ENCODE results near the gene ZNF184. TPM values are rescaled to one million over a fixed set of nuclear protein-coding genes. Genes with fewer than 3 reads are reported as not detected.

The ZNF184 gene
- total and polyA plus RNA-seq, 9 of the 15 experiments (the other 6 are each of a cell fraction or from before 2014, with no cell fraction given) = 7.6 to 22.2 (median 12.8) TPM

DNA sequence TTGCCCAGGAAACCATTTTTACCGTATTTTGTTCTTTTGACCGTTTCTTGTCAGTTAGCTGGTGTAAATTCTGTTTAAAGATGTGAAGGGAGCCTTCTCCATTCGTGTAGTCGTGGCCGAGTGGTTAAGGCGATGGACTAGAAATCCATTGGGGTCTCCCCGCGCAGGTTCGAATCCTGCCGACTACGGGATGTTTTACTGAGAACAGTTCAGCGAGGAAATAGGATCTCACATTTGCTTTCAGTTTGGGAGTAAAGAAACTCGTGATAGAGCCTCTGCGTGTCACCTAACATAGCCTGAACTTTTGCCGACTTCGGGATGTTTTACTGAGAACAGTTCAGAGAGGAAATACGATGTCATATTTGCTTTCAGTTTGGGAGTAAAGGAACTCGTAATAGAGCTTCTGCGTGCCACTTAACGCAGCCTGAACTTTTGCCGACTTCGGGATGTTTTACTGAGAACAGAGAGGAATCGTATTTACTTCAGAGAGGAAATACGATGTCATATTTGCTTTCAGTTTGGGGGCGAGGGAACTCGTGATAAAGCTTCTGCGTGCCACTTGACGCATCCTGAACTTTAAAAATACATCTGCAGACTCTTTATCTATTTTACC is 5.9 kb upstream of the ZNF184 start (continued):
- TF ChIP-seq NR2C2 (CRISPR knock-in tag; IDR thresholded peaks at IDR 0.05) (no peak; the same call in 1 of the 2 replicates), NR2C2 (tag; IDR thresholded peaks at IDR 0.05) (peak; percentile 49; the same call in 1 of the 2 replicates), ZC3H11A (IDR thresholded peaks at IDR 0.05; ENCODE audit: low read depth, low read length) (no peak), ZNF212 (CRISPR knock-in tag; IDR thresholded peaks at IDR 0.05) (no peak), E2F1 (CRISPR knock-in tag; IDR thresholded peaks at IDR 0.05) (no peak; the same call in 1 of the 2 replicates), SAP30 (IDR thresholded peaks at IDR 0.05; ENCODE audit: borderline replicate concordance, insufficient read depth, low read depth, low read length, poor library complexity, severe bottlenecking) (no peak), STAG1 (CRISPR knock-in tag; IDR thresholded peaks at IDR 0.05; ENCODE audit: borderline replicate concordance) (no peak), FOXM1 (IDR thresholded peaks at IDR 0.05; ENCODE audit: low read depth) (peak; percentile 86), FOXM1 (CRISPR knock-in tag; IDR thresholded peaks at IDR 0.05; ENCODE audit: low read depth) (no peak), MXI1 (IDR thresholded peaks at IDR 0.05; ENCODE audit: low read depth, low read length) (no peak), GTF2A2 (tag; IDR thresholded peaks at IDR 0.05) (no peak), POLR3G (IDR thresholded peaks at IDR 0.05; ENCODE audit: extremely low read depth, insufficient read length, insufficient replicate concordance) (peak; percentile 69), ETV1 (tag; conservative IDR thresholded peaks at IDR 0.05; ENCODE audit: low read depth) (0 out of 2 replicates have a peak, but pooled peaks have one; percentile 32), NBN (IDR thresholded peaks at IDR 0.05; ENCODE audit: low read depth) (peak; percentile 80), MBD2 (IDR thresholded peaks at IDR 0.05; ENCODE audit: borderline replicate concordance, low read depth) (no peak), CBX5 (IDR thresholded peaks at IDR 0.05; ENCODE audit: borderline replicate concordance, low read depth) (no peak), SMARCB1 (IDR thresholded peaks at IDR 0.05; ENCODE audit: insufficient read length, low read depth) (no peak)
- TF ChIP-seq, protein P1, sequence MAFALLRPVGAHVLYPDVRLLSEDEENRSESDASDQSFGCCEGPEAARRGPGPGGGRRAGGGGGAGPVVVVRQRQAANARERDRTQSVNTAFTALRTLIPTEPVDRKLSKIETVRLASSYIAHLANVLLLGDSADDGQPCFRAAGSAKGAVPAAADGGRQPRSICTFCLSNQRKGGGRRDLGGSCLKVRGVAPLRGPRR (CRISPR knock-in tag; IDR thresholded peaks at IDR 0.05) = no peak
- TF ChIP-seq, protein P2, sequence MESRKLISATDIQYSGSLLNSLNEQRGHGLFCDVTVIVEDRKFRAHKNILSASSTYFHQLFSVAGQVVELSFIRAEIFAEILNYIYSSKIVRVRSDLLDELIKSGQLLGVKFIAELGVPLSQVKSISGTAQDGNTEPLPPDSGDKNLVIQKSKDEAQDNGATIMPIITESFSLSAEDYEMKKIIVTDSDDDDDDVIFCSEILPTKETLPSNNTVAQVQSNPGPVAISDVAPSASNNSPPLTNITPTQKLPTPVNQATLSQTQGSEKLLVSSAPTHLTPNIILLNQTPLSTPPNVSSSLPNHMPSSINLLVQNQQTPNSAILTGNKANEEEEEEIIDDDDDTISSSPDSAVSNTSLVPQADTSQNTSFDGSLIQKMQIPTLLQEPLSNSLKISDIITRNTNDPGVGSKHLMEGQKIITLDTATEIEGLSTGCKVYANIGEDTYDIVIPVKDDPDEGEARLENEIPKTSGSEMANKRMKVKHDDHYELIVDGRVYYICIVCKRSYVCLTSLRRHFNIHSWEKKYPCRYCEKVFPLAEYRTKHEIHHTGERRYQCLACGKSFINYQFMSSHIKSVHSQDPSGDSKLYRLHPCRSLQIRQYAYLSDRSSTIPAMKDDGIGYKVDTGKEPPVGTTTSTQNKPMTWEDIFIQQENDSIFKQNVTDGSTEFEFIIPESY (CRISPR knock-in tag; IDR thresholded peaks at IDR 0.05) = no peak; the same call in 1 of the 2 replicates
- TF ChIP-seq, protein P3, sequence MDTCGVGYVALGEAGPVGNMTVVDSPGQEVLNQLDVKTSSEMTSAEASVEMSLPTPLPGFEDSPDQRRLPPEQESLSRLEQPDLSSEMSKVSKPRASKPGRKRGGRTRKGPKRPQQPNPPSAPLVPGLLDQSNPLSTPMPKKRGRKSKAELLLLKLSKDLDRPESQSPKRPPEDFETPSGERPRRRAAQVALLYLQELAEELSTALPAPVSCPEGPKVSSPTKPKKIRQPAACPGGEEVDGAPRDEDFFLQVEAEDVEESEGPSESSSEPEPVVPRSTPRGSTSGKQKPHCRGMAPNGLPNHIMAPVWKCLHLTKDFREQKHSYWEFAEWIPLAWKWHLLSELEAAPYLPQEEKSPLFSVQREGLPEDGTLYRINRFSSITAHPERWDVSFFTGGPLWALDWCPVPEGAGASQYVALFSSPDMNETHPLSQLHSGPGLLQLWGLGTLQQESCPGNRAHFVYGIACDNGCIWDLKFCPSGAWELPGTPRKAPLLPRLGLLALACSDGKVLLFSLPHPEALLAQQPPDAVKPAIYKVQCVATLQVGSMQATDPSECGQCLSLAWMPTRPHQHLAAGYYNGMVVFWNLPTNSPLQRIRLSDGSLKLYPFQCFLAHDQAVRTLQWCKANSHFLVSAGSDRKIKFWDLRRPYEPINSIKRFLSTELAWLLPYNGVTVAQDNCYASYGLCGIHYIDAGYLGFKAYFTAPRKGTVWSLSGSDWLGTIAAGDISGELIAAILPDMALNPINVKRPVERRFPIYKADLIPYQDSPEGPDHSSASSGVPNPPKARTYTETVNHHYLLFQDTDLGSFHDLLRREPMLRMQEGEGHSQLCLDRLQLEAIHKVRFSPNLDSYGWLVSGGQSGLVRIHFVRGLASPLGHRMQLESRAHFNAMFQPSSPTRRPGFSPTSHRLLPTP (IDR thresholded peaks at IDR 0.05; ENCODE audit: borderline replicate concordance, extremely low read depth, insufficient read length) = peak; percentile 95

Measured in K562 (cell line).